Glutamatergic neuron (in vitro differentiated cells): Measurements from ENCODE around the gene PCDHGC4. TPM values are rescaled to one million over a fixed set of nuclear protein-coding genes. Genes with fewer than 3 reads are reported as not detected.

Experiments
- DNase-seq: peaks from one replicate; pipeline ENCODE4 v3.0.0; 2022
- H3K27ac Mint-ChIP-seq: one replicate; pipeline ENCODE4 v1.8.0; 2020; ENCODE audit warnings: mild to moderate bottlenecking, mixed read lengths, inconsistent platforms; ENCODE audit not compliant: unreplicated experiment
- H3K27me3 Mint-ChIP-seq: one replicate; pipeline ENCODE4 v1.8.0; 2020; ENCODE audit warnings: mild to moderate bottlenecking, moderate library complexity, mixed read lengths, inconsistent platforms; ENCODE audit not compliant: unreplicated experiment
- H3K36me3 Mint-ChIP-seq: one replicate; pipeline ENCODE4 v1.8.0; 2020; ENCODE audit warnings: mild to moderate bottlenecking, mixed read lengths, inconsistent platforms; ENCODE audit not compliant: unreplicated experiment
- H3K4me1 Mint-ChIP-seq: one replicate; pipeline ENCODE4 v1.8.0; 2020; ENCODE audit warnings: mild to moderate bottlenecking, low read depth, mixed read lengths, inconsistent platforms; ENCODE audit not compliant: unreplicated experiment
- H3K4me3 Mint-ChIP-seq: one replicate; pipeline ENCODE4 v1.8.0; 2020; ENCODE audit warnings: mild to moderate bottlenecking, mixed read lengths, inconsistent platforms; ENCODE audit not compliant: unreplicated experiment
- H3K9me3 Mint-ChIP-seq: one replicate; pipeline ENCODE4 v1.8.0; 2020; ENCODE audit warnings: mild to moderate bottlenecking, moderate library complexity, mixed read lengths, inconsistent platforms; ENCODE audit not compliant: unreplicated experiment
- CTCF ChIP-seq: fragments of 200-600 bp; sonication (generic); IDR thresholded peaks from one replicate; pipeline ENCODE4 v1.5.0; 2021; ENCODE audit not compliant: partially characterized antibody, unreplicated experiment
- long read RNA-seq: library from polyadenylated mRNA; unstranded; transcript quantifications from one replicate; pipeline ENCODE4 v2.0.0, GENCODE V29; 2020; ENCODE audit not compliant: unreplicated experiment
- total RNA-seq: library from RNA; stranded (reverse); fragmentation: NEBNext Ultra II Directional; extraction: Animal tissue kit (Norgen Biotek cat#: 25700); gene quantifications from one replicate; pipeline ENCODE4 v1.2.1, GENCODE V29; 2021; ENCODE audit not compliant: unreplicated experiment

The PCDHGC4 gene
- 6.7 TPM for total RNA-seq
- long read RNA-seq = 0 reads

DNA sequence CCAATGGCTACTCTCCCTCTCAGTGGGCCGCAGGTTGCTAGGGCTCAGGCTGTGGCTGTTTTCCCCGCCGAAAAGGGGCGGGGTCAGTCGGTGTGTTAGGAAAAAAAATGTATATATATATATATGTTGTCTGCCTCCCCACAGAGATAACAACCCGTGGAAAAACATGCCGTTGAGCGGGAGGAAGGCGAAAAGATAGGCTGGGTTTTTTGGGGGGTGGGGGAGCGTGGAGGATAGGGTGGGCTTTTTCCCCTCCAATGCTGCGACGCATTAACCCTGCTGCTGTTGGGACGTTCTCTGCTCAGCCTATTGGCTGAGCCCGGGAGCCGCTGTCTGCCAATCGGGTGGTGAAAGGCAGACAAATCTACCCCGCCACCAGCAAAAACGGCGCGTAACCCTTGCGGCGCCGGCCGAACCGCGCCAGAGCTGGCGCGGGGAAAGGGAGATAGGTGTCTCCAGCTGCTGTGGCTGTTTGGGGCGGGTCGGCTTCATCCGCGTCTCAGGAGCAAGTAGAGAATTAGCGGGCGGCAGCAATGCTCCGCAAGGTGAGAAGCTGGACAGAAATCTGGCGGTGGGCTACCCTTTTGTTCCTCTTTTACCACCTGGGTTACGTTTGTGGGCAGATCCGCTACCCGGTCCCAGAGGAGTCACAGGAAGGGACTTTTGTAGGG lies at the start of gene PCDHGC4:
Gene PCDHGC4, plus strand, starts transcription at position 390 of the 671 bp plus-strand sequence. Its CDS starts 144 bp downstream, at position 534.
- DNase-seq = peak; percentile 81
- Mint-ChIP-seq H3K36me3 (peaks cover 11% of the 10 kb centered on the region), H3K27me3 (peaks cover 3% of the 10 kb centered on the region), H3K27ac (peak within 1 kb of the TSS; percentile 67), H3K4me3 (peak within 1 kb of the TSS; percentile 85), H3K9me3 (peaks cover 6% of the 10 kb centered on the region), H3K4me1 (peaks cover 22% of the 10 kb centered on the region)
- no peak for TF ChIP-seq CTCF

GRCh38 chr5:141437221-141437620 lies 47.6 kb upstream of the PCDHGC4 start:
- no peak for DNase-seq
- H3K4me3 Mint-ChIP-seq = no peak overlapping the region
- peaks cover 20% of the 10 kb centered on the region for H3K9me3 Mint-ChIP-seq
- TF ChIP-seq CTCF = no peak
- peaks cover 4% of the 10 kb centered on the region for H3K27me3 Mint-ChIP-seq
- H3K36me3 Mint-ChIP-seq = peaks cover 46% of the 10 kb centered on the region
- no peak overlapping the region for H3K27ac Mint-ChIP-seq
- no peaks in the 10 kb centered on the region for H3K4me1 Mint-ChIP-seq

GRCh38 chr5:141439411-141440141 lies 45.3 kb upstream of the PCDHGC4 start:
- Mint-ChIP-seq H3K4me1 (no peaks in the 10 kb centered on the region), H3K36me3 (peaks cover 39% of the 10 kb centered on the region), H3K9me3 (peaks cover 12% of the 10 kb centered on the region), H3K27ac (no peak overlapping the region), H3K4me3 (no peak overlapping the region), H3K27me3 (peaks cover 4% of the 10 kb centered on the region)
- no peak for DNase-seq
- no peak for TF ChIP-seq CTCF

- H3K4me3 Mint-ChIP-seq = no peak overlapping the region
- no peak overlapping the region for H3K27ac Mint-ChIP-seq
- no peaks in the 10 kb centered on the region for H3K4me1 Mint-ChIP-seq
- peaks cover 12% of the 10 kb centered on the region for H3K9me3 Mint-ChIP-seq
- peaks cover 41% of the 10 kb centered on the region for H3K36me3 Mint-ChIP-seq
- H3K27me3 Mint-ChIP-seq = peaks cover 4% of the 10 kb centered on the region
- no peak for TF ChIP-seq CTCF
- DNase-seq = no peak
Observed at GRCh38 chr5:141440341-141440740, 44.5 kb upstream of the PCDHGC4 start.
